GM18519 (cell line): ENCODE measurements around the gene PERP.

Source experiments
- ATAC-seq: cut with Tn5 transposase; IDR thresholded peaks from one replicate; pipeline ENCODE4 v1.9.1; 2021; ENCODE audit warnings: mild to moderate bottlenecking, moderate library complexity; ENCODE audit not compliant: unreplicated experiment, low FRiP score

PERP gene

GRCh38 chr6:138063726-138064125, 43.5 kb downstream of the PERP start:
- ATAC-seq = no peak

- no peak for ATAC-seq
Observed at GRCh38 chr6:138054982-138055381, 52.2 kb downstream of the PERP start.

GRCh38 chr6:138052783-138053182, 54.4 kb downstream of the PERP start:
- ATAC-seq = no peak

GRCh38 chr6:138044972-138045371, 62.2 kb downstream of the PERP start:
- no peak for ATAC-seq

GRCh38 chr6:138044458-138044857, 62.8 kb downstream of the PERP start:
- no peak for ATAC-seq
